Posterior cingulate gyrus (tissue), 11 donors: Measurements from ENCODE around the gene OLFM1.

Source experiments
- DNase-seq, 10 donors: peaks; one replicate each; pipeline versions ENCODE4 v3.0.0 to v3.0.0-alpha.2; 2020 to 2021; ENCODE audit warnings: mixed read lengths in 3 of 10
- intact Hi-C: fragments of 100-400 bp; cut with DNase I; formaldehyde crosslinking; loops from one replicate; pipeline ENCODE4 v1.15.1; 2023

OLFM1 gene

GRCh38 chr9:135122316-135122715, 34.8 kb downstream of the OLFM1 start:
- intact Hi-C loops = no loop called here
- peak in 2 of 10 donors; percentile 51 to 79 for DNase-seq

- DNase-seq = no peak
- intact Hi-C loops = no loop called here
Observed at GRCh38 chr9:135123126-135123772, 35.8 kb downstream of the OLFM1 start.

- DNase-seq = peak in 1 of 10 donors; percentile 71
- intact Hi-C loops = no loop called here
Observed at GRCh38 chr9:135123773-135124134, 36.3 kb downstream of the OLFM1 start.

- intact Hi-C loops = no loop called here
Observed at GRCh38 chr9:135126451-135127187, 39.2 kb downstream of the OLFM1 start.

GRCh38 chr9:135127718-135128670, 40.5 kb downstream of the OLFM1 start:
- intact Hi-C loops = no loop called here
- no peak for DNase-seq

More at GRCh38 chr9:135126451-135127187, 39.2 kb downstream of the OLFM1 start:
- DNase-seq = peak in 8 of 10 donors; percentile 46 to 97 (median 76)

- DNase-seq = no peak
- intact Hi-C loops = no loop called here
Observed at GRCh38 chr9:135129137-135129695, 41.7 kb downstream of the OLFM1 start.

GRCh38 chr9:135130207-135130976, 42.9 kb downstream of the OLFM1 start:
- intact Hi-C loops = no loop called here
- DNase-seq = no peak

- DNase-seq = no peak
- intact Hi-C loops = no loop called here
Observed at GRCh38 chr9:135131488-135131887, 44.0 kb downstream of the OLFM1 start.

GRCh38 chr9:135132008-135132407, 44.5 kb downstream of the OLFM1 start:
- no peak for DNase-seq
- intact Hi-C loops = no loop called here

GRCh38 chr9:135134268-135135022, 47.0 kb downstream of the OLFM1 start:
- intact Hi-C loops = no loop called here
- no peak for DNase-seq

GRCh38 chr9:135135171-135135928, 47.9 kb downstream of the OLFM1 start:
- DNase-seq = no peak
- intact Hi-C loops = no loop called here

- peak in 1 of 10 donors; percentile 41 for DNase-seq
- intact Hi-C loops = no loop called here
Observed at GRCh38 chr9:135135929-135136315, 48.5 kb downstream of the OLFM1 start.

- DNase-seq = no peak
- intact Hi-C loops = no loop called here
Observed at GRCh38 chr9:135136481-135136880, 49.0 kb downstream of the OLFM1 start.

- intact Hi-C loops = no loop called here
- peak in 8 of 10 donors; percentile 26 to 94 (median 71) for DNase-seq
Observed at GRCh38 chr9:135136991-135137832, 49.7 kb downstream of the OLFM1 start.

- intact Hi-C loops = no loop called here
- no peak for DNase-seq
Observed at GRCh38 chr9:135138078-135138855, 50.8 kb downstream of the OLFM1 start.

- peak in 5 of 10 donors; percentile 32 to 88 (median 83) for DNase-seq
- intact Hi-C loops = no loop called here
Observed at GRCh38 chr9:135139366-135139959, 52.0 kb downstream of the OLFM1 start.
